Epithelial cell of esophagus (primary cell): ENCODE data around the gene LCORL.
A peak's percentile ranks its signal among the peaks of the same experiment; 100 is the strongest.

ENCODE experiments used
- DNase-seq: peaks from one replicate; pipeline ENCODE4 v3.0.0; 2010; ENCODE audit warnings: low read depth
- H3K4me3 ChIP-seq: 2 replicates; pipeline ENCODE4 v1.5.1; 2011; ENCODE audit warnings: mild to moderate bottlenecking, low read length, control low read depth
- CTCF ChIP-seq: IDR thresholded peaks from 2 replicates; pipeline ENCODE4 v1.5.1; 2011; ENCODE audit warnings: low read depth, mild to moderate bottlenecking, low read length, control low read depth, inconsistent platforms; ENCODE audit not compliant: insufficient read depth; ENCODE audit errors: missing control alignments

Gene LCORL

GRCh38 chr4:18021720-18022571 is at the start of gene LCORL:
LCORL (minus strand) TSS chr4:18021755; CDS start chr4:18021751, 4 bp downstream.
- TF ChIP-seq CTCF, result no peak
- peak; percentile 97 for DNase-seq

GRCh38 chr4:18069810-18070209 is 48.3 kb upstream of the LCORL start:
- DNase-seq, result no peak
- TF ChIP-seq CTCF, result no peak
- H3K4me3 ChIP-seq, result no peak overlapping the region

More at GRCh38 chr4:18021720-18022571, at the start of gene LCORL:
- peak within 1 kb of the TSS; percentile 88 for H3K4me3 ChIP-seq

GRCh38 chr4:18067031-18067430 is 45.5 kb upstream of the LCORL start:
- no peak for DNase-seq
- no peak overlapping the region for H3K4me3 ChIP-seq
- no peak for TF ChIP-seq CTCF

GRCh38 chr4:18063079-18063478 is 41.5 kb upstream of the LCORL start:
- H3K4me3 ChIP-seq, result no peak overlapping the region
- no peak for DNase-seq
- no peak for TF ChIP-seq CTCF

GRCh38 chr4:18057821-18058533 is 36.4 kb upstream of the LCORL start:
- no peak for TF ChIP-seq CTCF
- no peak for DNase-seq
- H3K4me3 ChIP-seq, result no peak overlapping the region

- no peak for TF ChIP-seq CTCF
- no peak for DNase-seq
- H3K4me3 ChIP-seq, result no peak overlapping the region
Measured at GRCh38 chr4:18056030-18056429, 34.5 kb upstream of the LCORL start.

- no peak for TF ChIP-seq CTCF
Measured at GRCh38 chr4:18052158-18052557, 30.6 kb upstream of the LCORL start.

More at GRCh38 chr4:18052158-18052557, 30.6 kb upstream of the LCORL start:
- DNase-seq, result no peak
- H3K4me3 ChIP-seq, result no peak overlapping the region
